ENCODE results near the gene RTP3.
A peak's percentile ranks its signal among the peaks of the same experiment; 100 is the strongest.

Gene RTP3

GRCh38 chr3:46468753-46469600 lies 28.8 kb upstream of the RTP3 start:
- DNase-seq = no peak

DNA sequence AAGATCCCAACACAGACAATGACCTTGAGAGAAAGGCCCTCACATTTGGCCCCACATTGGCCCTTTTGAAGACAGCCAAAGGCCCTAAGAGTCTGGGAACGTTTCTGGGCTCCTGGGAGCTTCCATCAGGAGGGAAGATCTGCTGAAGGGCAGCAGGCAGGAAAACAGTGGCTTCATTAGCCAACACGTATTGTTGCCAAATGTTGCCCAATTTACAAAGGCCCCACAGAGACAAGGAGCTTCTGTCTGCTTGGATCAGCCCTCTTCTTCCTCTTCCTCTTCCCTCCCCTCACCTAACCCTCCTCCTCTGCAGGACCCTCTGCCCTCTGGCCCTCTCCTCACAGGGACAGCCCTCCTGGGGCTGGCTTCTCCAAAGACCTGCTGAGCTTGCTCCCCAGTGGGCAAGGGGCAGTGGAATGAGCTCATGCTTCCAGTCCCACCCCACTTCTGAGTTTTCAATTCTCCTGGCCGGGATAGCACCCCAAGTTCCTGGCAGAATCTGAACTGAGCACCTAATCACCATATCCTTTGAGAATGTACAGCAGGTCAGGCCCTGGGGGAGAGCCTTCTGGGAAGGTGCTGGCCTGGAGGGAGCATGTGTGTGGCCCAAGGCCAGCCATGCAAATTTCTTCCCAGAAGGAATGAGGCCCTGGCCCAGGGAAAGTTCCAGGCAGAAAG lies 28.0 kb upstream of the RTP3 start:
- DNase-seq = no peak

DNA sequence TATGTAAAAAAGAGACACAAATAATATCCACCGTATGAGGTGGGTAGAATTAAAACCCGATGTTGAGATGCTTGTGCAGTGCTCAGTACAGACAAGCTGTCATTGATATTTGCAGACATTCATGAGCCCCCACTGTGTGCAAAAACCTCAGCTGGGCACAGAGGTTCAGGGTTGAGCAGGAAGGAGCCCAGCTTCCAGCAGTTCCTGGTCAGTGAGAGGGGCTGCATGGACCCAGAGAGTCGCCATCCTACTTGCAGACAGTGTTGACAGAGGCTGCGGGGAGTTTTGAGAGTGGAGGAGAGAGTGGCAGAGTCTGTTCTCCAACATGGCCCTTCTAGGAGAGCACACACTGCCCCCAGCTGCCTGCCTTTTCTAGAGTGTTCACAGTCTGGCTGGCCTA lies 26.9 kb upstream of the RTP3 start:
- DNase-seq = no peak

DNA sequence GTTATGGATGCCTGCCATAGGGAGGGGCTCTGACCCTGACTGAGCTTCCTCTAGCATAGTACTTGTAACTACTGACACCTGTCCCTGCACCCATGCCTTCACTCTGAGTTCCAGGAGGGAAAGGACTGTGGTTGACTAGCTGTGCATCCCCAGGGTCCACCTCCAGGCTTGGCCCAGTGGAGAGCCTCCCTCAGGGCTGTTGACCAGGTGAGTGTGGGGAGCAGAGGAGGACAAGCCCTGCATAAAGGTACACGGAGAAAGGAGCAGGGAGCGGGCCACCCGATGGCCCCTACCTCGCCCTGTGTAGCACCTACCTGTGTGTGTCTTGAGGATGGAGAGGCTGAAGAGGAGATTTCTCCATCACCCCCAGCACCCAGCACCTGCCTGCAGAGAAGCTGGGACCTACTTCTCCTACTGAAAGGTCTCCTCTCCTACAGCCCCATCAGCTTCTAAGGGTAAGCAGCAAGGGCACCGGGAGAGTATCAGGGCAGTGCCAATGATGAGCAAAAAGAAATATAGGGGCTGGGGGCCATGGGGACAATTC lies 26.3 kb upstream of the RTP3 start:
- no peak for DNase-seq

DNA sequence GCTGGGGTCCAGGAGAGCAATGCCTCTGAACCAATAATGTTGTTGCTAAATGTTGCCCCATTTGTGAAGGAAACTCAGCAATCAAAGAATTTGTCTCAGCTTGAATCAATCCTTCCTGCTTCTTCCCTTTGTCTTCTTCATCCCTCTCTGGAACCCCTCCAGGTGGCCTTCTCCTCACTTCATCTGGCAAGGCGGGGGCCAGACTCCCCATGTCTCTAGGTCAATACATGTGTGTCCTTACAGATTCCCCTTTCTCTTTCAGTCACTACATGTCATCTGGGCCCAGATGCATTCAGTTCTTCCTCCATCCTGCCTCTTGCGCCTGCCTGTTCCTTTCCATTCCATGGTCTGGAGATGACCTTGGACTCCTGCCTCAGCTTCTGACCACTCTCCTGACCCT lies 25.0 kb upstream of the RTP3 start:
- DNase-seq = no peak

GRCh38 chr3:46477145-46477544 lies 20.6 kb upstream of the RTP3 start:
- no peak for DNase-seq

DNA sequence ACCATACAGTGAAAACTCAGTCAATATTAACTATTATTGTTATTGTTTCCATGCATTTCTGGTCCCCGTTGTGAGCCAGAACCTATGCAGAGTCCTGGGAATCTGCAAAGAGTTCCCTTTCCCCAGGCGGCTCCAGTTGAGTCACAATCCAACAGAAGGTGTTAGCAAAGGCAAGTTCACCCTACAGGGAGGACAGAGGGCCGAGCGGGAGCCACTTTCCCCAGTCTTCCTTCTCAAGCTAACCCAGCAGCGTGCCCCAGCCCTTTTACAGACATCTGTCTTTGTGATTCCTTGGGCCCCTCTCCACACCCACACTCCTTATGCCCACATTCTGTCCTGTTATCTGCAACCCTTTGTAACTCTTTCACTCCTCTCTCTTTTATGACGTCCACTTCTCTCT lies 20.0 kb upstream of the RTP3 start:
- DNase-seq = no peak

- no peak for DNase-seq
Observed at GRCh38 chr3:46478341-46478740, 19.4 kb upstream of the RTP3 start.

GRCh38 chr3:46479021-46479420 lies 18.8 kb upstream of the RTP3 start:
- no peak for DNase-seq

GRCh38 chr3:46479696-46480095 lies 18.1 kb upstream of the RTP3 start:
- no peak for DNase-seq

- DNase-seq = peak in 16 of 56 donors; percentile 4 to 63 (median 21)
Observed at GRCh38 chr3:46480491-46481195, 17.1 kb upstream of the RTP3 start.

GRCh38 chr3:46481636-46482035 lies 16.1 kb upstream of the RTP3 start:
- DNase-seq = no peak

DNA sequence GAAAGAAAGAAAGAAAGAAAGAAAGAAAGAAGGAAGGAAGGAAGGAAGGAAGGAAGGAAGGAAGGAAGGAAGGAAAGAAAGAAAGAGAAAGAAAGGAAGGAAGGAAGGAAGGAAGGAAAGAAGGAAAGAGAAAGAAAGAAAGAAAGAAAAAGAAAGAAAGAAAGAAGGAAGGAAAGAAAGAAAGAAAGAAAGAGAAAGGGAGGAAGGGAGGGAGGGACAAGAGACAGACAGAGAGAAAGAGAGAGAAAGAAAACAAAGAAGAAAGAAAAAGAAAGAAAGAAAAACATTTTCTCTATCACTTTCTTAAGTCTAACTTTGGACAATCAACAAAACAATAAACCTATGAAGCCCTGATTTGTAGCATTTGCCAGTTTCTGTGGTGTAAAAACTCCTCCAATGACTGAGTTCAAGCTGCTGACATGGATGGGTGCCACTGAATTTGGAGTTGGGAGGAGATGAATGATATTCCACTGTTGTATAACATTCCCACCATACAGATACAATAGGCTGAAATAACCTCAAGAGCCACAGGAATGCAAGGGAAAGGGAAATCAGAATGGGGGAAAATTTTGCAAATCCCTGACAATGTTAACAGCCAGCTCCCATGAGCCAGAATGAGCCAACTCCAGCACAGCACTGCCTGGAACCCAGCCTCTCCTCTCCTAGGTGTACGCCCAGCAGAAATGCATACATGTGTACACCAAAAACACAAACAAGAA lies 15.0 kb upstream of the RTP3 start:
- DNase-seq = no peak

- DNase-seq = no peak
Observed at GRCh38 chr3:46483825-46484224, 14.0 kb upstream of the RTP3 start.

DNA sequence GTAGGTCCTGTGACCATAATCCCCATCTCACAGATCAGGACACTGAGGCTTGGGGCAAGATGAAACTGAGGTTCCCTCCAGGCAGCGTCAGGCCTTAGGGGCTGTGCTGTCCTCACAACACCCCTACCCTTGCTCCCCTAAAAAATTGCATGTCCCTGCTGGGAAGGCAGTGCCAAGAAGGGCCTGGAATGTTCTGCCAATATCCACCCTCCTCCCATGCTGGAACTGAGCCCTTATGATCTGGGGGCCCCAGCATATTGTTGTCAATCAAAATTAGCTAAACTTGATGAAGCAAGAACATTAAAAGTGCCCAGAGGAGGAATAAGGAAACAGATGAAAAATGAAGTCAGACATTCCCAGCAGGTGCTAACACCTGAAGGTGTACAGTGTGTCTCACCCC lies 13.4 kb upstream of the RTP3 start:
- no peak for DNase-seq

DNA sequence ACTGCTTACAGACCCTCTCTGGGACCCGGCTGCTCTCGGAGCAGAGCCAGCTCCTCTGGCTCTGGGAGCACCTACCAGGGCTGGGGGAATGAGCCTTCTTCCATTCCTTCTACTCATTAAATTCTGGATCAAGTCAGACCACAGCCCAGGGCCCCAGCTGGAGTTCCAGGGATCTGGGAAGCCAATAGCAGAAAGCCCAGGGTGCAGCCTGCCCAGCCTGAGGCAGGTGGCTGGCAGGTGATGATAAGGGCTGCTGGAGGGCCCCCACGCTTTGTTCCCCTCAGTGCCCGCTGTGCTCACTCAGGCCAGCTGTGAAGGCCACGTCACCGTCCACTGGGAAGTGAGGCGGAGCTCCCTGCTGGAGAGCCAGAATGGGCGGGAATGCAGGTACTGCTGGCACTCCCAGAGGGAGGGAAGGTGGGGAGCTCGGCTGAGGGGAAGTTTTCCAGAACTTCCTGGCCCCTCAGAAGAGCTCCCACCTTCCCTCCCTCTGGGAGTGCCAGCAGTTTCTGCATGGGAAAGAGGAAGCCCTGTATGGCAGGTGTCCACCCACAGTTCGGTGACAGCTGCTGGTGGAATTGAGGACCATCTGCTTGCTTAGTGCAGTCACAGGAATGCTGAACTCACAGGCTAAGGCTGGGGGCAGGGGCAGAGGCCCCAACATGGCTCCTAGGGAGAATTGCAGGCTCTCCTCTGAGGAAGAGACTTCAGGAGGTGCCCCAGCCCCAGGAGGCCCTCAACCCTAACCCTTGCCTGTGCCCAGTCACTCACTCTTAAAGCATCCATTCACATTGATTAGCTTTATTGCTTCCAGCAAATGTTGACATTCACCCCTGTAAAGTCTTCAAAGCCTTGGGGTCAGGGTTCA lies 12.6 kb upstream of the RTP3 start:
- no peak for DNase-seq

DNA sequence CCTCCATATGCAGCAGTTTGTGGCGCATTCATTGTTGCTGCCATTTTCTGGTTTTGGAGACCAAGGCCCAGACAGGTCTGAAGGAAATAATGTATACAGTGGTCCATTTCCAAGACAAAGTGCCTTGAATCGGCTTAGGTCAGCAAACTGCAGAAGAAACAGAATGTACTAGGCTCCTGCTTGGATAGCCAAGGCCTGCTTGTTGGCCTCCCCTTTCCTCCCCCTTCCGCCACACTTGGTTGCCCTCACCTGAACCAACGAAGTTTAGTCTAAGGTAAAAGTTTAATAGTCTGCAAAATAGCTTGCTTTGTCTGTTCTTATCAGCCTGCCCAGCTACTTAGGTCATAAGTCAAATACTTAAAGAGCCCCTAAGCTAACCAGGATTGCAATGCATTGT lies 12.0 kb upstream of the RTP3 start:
- no peak for DNase-seq

DNA sequence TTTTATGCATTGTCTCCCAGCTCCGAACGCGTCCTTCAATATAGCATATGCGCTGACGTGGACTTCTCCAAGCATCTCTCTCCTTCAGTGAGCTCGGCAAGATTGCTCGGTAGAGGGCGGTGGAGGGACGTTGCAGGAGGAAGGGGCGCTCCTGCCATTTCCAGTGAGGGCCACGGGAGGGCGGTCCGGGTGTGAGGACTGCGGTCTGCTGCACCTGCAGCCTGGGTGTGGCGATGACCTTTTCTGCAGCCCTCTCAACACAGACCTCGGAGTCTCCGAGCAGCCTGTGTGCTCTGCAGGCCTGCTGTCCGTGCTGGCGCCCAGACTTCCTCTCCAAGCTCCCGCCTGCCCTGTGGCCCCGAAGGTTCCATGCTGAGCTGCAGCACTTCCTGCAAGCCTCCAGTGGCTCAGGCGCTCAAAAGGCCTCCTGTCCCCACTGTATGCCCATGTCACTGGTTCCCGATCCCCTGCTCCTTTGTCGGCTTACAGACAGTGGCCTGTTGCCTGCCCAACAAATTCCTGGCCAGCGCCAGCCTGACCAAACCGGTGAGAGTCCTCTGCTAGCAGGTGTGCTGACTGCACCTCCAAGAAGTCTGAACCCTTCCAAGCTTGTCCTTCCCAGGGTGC lies 8.9 kb upstream of the RTP3 start:
- DNase-seq = peak in 54 of 56 donors; percentile 23 to 90 (median 72)

DNA sequence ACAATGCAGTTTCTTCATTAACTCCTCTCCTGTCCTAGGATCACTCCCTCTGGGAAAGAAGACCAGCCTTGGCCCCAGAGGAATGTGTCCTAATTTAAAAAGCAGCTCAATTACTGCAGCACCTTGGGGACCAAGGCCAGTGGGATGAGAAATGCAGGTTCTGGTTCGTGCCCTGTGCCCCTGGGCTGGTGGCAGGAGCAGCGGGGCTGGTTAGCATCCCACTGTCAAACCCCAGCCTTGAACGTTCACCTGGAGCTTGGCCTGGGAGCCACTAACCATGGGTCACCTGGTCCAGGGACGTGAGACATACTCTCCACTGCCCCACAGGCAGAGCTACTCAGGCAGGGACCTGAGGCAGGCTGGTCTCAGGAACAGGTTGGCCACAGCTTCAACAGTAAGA lies 8.4 kb upstream of the RTP3 start:
- DNase-seq = no peak

GRCh38 chr3:46489875-46490274 lies 7.9 kb upstream of the RTP3 start:
- no peak for DNase-seq

Measured in amygdala (tissue), 56 donors.